ENCODE data around the gene DRICH1. TPM values are rescaled to one million over a fixed set of nuclear protein-coding genes. Genes with fewer than 3 reads are reported as not detected.

DRICH1 gene
- 0.09 TPM in 1 of 2 replicates, not detected in the other for total RNA-seq

GRCh38 chr22:23632178-23632577 is at the start of gene DRICH1:
DRICH1 (minus strand) TSS chr22:23632321; CDS start chr22:23632023, 298 bp downstream.

GRCh38 chr22:23579870-23580575 is 52.1 kb downstream of the DRICH1 start, which contains the start of gene IGLL1:
IGLL1 (minus strand) TSS chr22:23580290; CDS start chr22:23580190, 100 bp downstream.

Other genes starting within 250 kb of the DRICH1 start
- gene IGLL1, start 52.0 kb downstream of the DRICH1 start, total RNA-seq, result not detected in 2 replicates
- gene RGL4, start 58.7 kb upstream of the DRICH1 start, total RNA-seq, result not detected in 2 replicates
- 3.2 and 3.9 TPM in 2 replicates for gene ZNF70, start 118.8 kb upstream of the DRICH1 start, total RNA-seq
- gene VPREB3, start 122.1 kb upstream of the DRICH1 start, total RNA-seq, result not detected in 2 replicates
- 0.77 and 1.1 TPM in 2 replicates for gene C22orf15, start 130.7 kb upstream of the DRICH1 start, total RNA-seq
- 0.85 and 10.6 TPM in 2 replicates for gene CHCHD10, start 135.7 kb upstream of the DRICH1 start, total RNA-seq
- 9.6 and 12.3 TPM in 2 replicates for gene MMP11, start 140.5 kb upstream of the DRICH1 start, total RNA-seq
- gene SMARCB1, start 154.6 kb upstream of the DRICH1 start, total RNA-seq, result 63.8 and 737 TPM in 2 replicates
- gene DERL3, start 206.7 kb upstream of the DRICH1 start, total RNA-seq, result under 0.01 TPM in 1 of 2 replicates, not detected in the other
- 2.9 and 4.2 TPM in 2 replicates for gene SLC2A11, start 225.6 kb upstream of the DRICH1 start, total RNA-seq